DMS 273 treated with DMSO at 0.1 percent for 48 hours (cell line): Measurements from ENCODE around the gene GRK6.

Experiments used
- DNase-seq: peaks from one replicate; lab custom pipeline; 2025; lab: John Stamatoyannopoulos, UW

GRK6 gene

GRCh38 chr5:177427211-177427822 is 841 bp downstream of the GRK6 start:
- DNase-seq: no peak

- DNase-seq: no peak
These were observed 1.6 kb downstream of the GRK6 start for GRCh38 chr5:177427919-177428573.

- DNase-seq: no peak
These were observed 2.2 kb downstream of the GRK6 start for GRCh38 chr5:177428574-177429217.

GRCh38 chr5:177429248-177430040 is 3.0 kb downstream of the GRK6 start:
- no peak for DNase-seq

- DNase-seq: no peak
These were observed 3.9 kb downstream of the GRK6 start for GRCh38 chr5:177430140-177430951.

- DNase-seq: no peak
These were observed 4.5 kb downstream of the GRK6 start for GRCh38 chr5:177430972-177431316.

GRCh38 chr5:177431317-177432142 is 5.1 kb downstream of the GRK6 start:
- DNase-seq: no peak

GRCh38 chr5:177432143-177432838 is 5.8 kb downstream of the GRK6 start:
- no peak for DNase-seq

- no peak for DNase-seq
These were observed 6.6 kb downstream of the GRK6 start for GRCh38 chr5:177432839-177433657.

- no peak for DNase-seq
These were observed 7.3 kb downstream of the GRK6 start for GRCh38 chr5:177433658-177434217.

- no peak for DNase-seq
These were observed 8.0 kb downstream of the GRK6 start for GRCh38 chr5:177434437-177434836.

GRCh38 chr5:177434942-177435738 is 8.7 kb downstream of the GRK6 start:
- DNase-seq: no peak

- no peak for DNase-seq
These were observed 9.5 kb downstream of the GRK6 start for GRCh38 chr5:177435847-177436536.

- no peak for DNase-seq
These were observed 11.1 kb downstream of the GRK6 start for GRCh38 chr5:177437623-177438022.

- no peak for DNase-seq
These were observed 12.0 kb downstream of the GRK6 start for GRCh38 chr5:177438468-177438867.

GRCh38 chr5:177439518-177440053 is 13.1 kb downstream of the GRK6 start:
- no peak for DNase-seq

- DNase-seq: no peak
These were observed 13.9 kb downstream of the GRK6 start for GRCh38 chr5:177440211-177440989.
